Measurements from ENCODE around the gene TMEM237.
"Not testable (repeated sequence)": the region's sequence is repeated elsewhere in the genome, so short reads cannot be mapped to it uniquely, and the experiment has no call there.

Gene TMEM237, protein sequence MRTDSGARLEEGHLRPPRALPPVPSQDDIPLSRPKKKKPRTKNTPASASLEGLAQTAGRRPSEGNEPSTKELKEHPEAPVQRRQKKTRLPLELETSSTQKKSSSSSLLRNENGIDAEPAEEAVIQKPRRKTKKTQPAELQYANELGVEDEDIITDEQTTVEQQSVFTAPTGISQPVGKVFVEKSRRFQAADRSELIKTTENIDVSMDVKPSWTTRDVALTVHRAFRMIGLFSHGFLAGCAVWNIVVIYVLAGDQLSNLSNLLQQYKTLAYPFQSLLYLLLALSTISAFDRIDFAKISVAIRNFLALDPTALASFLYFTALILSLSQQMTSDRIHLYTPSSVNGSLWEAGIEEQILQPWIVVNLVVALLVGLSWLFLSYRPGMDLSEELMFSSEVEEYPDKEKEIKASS

DNA sequence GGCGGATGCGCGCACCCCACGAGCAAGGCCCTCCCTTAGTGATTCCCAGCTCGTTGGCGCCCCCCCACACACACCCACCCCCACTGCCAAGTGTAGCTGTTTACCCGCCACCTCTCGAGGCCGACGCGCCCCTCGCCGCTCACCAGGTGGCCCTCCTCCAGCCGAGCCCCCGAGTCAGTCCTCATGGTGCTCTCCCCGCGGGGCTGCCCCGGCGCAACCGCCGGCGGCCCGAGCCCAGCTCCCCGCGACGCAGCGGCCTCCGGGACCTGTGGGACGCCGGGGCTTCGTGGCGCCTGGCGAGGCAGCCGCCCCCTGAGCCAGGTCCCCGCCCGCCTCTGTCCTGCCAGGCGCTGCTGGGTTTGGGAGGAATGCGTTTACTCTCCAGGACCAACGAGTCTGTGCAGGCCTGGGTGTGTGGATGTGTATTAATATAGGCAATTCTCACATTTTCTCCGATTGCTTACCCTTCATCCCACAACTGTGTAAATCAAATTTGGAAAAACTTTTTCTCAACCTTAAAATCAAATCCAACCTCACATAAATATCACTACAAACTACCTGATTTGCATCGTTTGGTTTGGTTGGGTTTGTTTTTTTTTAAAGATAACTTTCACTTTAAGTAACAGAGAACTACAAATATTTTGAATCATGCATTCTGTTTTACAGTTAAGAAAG, at the start of gene TMEM237:
Gene TMEM237, minus strand, starts transcription at position 288 of the 675 bp plus-strand sequence. Its CDS starts 103 bp downstream, at position 185.
- peak within 1 kb of the TSS; percentile 98 for H3K4me3 ChIP-seq (ENCODE audit: low read length)
- H3K4me1 ChIP-seq (ENCODE audit: control insufficient read depth, insufficient read depth, low read length), result no peaks in the 10 kb centered on the region
- H3K27me3 ChIP-seq (ENCODE audit: control insufficient read depth, insufficient read depth, low read length), result no peaks in the 10 kb centered on the region
- H3K9ac ChIP-seq (ENCODE audit: low read length), result peak within 1 kb of the TSS; percentile 98
- H3K36me3 ChIP-seq (ENCODE audit: control insufficient read depth, insufficient read depth, low read length), result no peaks in the 10 kb centered on the region
- no peaks in the 10 kb centered on the region for H3K9me3 ChIP-seq (ENCODE audit: control insufficient read depth, low read length)

DNA sequence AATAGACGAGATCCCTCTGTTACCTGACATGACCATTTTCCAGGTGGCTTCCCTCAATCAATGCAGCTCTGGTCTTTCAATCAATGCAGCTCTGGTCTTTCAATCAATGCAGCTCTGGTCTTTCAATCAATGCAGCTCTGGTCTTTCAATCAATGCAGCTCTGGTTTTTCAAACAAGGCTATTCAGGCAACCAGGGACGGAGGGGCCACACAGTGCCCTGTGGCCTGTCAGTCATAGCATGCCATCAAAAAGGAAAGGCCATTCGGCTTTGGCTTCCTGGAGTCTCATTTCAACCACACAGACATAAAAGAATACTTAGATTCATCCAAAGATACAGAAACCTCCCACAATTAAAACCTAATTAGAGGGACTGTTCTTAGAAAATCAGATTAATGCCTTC, 41.9 kb upstream of the TMEM237 start:
- H3K27me3 ChIP-seq (ENCODE audit: control insufficient read depth, insufficient read depth, low read length), result no peaks in the 10 kb centered on the region
- H3K4me3 ChIP-seq (ENCODE audit: low read length), result no peak overlapping the region
- H3K4me1 ChIP-seq (ENCODE audit: control insufficient read depth, insufficient read depth, low read length), result no peaks in the 10 kb centered on the region
- H3K9me3 ChIP-seq (ENCODE audit: control insufficient read depth, low read length), result no peaks in the 10 kb centered on the region
- H3K9ac ChIP-seq (ENCODE audit: low read length), result no peak overlapping the region
- H3K36me3 ChIP-seq (ENCODE audit: control insufficient read depth, insufficient read depth, low read length), result no peaks in the 10 kb centered on the region

DNA sequence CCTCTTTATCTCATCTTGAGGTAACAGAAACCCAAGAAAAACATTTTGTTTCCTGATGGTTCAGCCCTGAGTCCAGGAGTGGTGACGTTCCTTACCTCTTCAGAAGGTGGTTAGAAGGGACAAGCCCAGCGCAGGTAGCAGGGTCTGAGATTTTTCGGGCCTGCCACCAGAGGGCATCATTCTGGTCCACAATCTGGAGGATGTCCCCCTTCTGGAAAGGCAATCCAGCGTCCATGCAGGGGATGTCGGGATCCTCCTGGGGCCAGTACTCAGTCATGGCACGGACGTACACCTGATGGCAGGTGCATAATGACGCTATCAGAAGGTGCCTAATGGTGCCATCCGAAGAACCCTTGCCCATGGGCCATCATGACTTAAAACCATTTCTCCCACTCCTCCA, 37.4 kb upstream of the TMEM237 start:
- H3K36me3 ChIP-seq (ENCODE audit: control insufficient read depth, insufficient read depth, low read length), result no peaks in the 10 kb centered on the region

DNA sequence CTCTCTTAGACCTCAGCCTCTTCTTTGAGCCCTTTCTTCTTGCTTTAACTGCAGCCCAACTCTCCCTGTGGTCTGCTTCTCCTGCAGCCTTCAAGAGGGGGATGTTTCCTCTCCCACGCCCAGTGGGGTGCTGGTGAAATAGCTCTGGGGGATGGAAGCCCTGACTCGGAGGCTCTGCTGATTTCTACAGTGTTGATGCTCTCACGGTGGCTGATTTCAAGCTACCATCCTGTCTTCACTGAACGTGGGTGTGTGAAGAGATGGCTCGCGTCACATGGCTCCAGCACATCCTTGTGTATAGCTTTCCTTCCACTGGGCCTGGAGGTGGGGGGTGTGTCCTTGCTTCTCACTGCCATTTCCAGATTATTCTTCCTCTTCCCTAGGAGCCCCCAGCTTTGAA, 35.1 kb upstream of the TMEM237 start:
- Histone ChIP-seq H3K4me3 (ENCODE audit: low read length) (no peak overlapping the region), H3K4me1 (ENCODE audit: control insufficient read depth, insufficient read depth, low read length) (no peaks in the 10 kb centered on the region)

More for the DNA sequence above, 37.4 kb upstream of the TMEM237 start:
- no peaks in the 10 kb centered on the region for H3K9me3 ChIP-seq (ENCODE audit: control insufficient read depth, low read length)
- no peaks in the 10 kb centered on the region for H3K4me1 ChIP-seq (ENCODE audit: control insufficient read depth, insufficient read depth, low read length)
- no peak overlapping the region for H3K9ac ChIP-seq (ENCODE audit: low read length)
- H3K27me3 ChIP-seq (ENCODE audit: control insufficient read depth, insufficient read depth, low read length), result no peaks in the 10 kb centered on the region
- no peak overlapping the region for H3K4me3 ChIP-seq (ENCODE audit: low read length)

DNA sequence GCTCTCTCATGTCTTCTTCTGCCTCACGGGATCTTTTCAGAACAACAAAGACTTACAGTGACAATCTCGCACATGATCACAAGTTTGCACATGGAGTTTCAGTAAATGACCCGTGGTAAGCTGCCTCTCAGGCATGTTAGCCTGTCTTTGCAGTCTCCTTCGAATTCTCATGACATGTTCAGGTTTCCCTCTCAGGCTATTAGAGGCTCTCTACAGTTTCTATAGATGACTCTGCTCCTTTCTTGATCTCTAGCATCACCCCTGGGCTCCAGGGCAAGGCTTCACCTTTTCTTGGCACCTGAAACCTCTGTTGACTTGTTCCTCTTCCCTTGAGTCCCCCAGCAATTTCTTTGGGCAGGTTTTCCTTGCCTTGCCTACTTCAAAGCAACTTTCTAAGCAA, 32.2 kb upstream of the TMEM237 start:
- Histone ChIP-seq H3K4me1 (ENCODE audit: control insufficient read depth, insufficient read depth, low read length) (no peaks in the 10 kb centered on the region), H3K4me3 (ENCODE audit: low read length) (no peak overlapping the region), H3K36me3 (ENCODE audit: control insufficient read depth, insufficient read depth, low read length) (no peaks in the 10 kb centered on the region), H3K27me3 (ENCODE audit: control insufficient read depth, insufficient read depth, low read length) (no peaks in the 10 kb centered on the region), H3K9me3 (ENCODE audit: control insufficient read depth, low read length) (no peaks in the 10 kb centered on the region), H3K9ac (ENCODE audit: low read length) (no peak overlapping the region)

More for the DNA sequence above, 35.1 kb upstream of the TMEM237 start:
- Histone ChIP-seq H3K27me3 (ENCODE audit: control insufficient read depth, insufficient read depth, low read length) (no peaks in the 10 kb centered on the region), H3K9me3 (ENCODE audit: control insufficient read depth, low read length) (no peaks in the 10 kb centered on the region), H3K36me3 (ENCODE audit: control insufficient read depth, insufficient read depth, low read length) (no peaks in the 10 kb centered on the region), H3K9ac (ENCODE audit: low read length) (no peak overlapping the region)

DNA sequence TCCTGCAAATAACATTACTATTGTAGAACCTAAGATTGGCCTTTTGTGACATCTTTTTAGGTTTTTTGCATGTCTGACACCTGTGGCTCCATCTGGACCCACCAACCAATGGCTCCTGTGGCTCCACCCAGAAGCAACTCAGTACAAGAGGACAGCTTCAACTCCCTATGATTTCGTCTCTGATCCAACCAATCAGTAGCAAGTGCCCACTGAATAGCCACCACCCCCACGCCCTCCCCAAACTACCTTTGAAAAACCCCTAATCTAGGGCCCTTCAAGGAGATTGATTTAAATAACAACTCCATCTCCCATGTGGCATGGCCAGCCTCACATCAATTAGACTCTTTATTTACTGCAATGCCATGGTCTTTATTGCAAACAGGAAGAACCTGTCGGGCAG, 31.5 kb upstream of the TMEM237 start:
- H3K4me3 ChIP-seq (ENCODE audit: low read length), result no peak overlapping the region
- no peak overlapping the region for H3K9ac ChIP-seq (ENCODE audit: low read length)
- H3K36me3 ChIP-seq (ENCODE audit: control insufficient read depth, insufficient read depth, low read length), result no peaks in the 10 kb centered on the region
- no peaks in the 10 kb centered on the region for H3K27me3 ChIP-seq (ENCODE audit: control insufficient read depth, insufficient read depth, low read length)
- no peaks in the 10 kb centered on the region for H3K9me3 ChIP-seq (ENCODE audit: control insufficient read depth, low read length)
- H3K4me1 ChIP-seq (ENCODE audit: control insufficient read depth, insufficient read depth, low read length), result no peaks in the 10 kb centered on the region

DNA sequence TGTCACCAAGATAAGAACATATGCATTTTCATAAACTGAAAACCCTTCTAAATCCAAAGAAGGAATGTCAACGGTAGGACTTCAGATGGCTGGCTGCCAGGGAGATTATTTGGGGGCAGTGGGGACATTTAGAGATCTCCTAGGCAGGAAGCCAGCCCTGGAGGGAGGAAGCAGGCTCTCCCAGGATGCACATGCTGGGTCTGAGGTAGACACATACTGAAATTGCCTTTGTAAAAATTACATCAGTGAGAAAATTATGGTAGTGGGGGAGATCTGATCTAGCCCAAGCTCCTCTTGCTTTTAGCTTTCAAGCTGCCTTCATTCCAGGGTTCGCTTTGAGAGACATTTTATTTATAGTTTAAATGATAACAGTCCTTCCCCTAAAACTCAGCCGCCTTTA, 31.0 kb upstream of the TMEM237 start:
- no peaks in the 10 kb centered on the region for H3K27me3 ChIP-seq (ENCODE audit: control insufficient read depth, insufficient read depth, low read length)
- no peak overlapping the region for H3K4me3 ChIP-seq (ENCODE audit: low read length)
- no peaks in the 10 kb centered on the region for H3K9me3 ChIP-seq (ENCODE audit: control insufficient read depth, low read length)
- no peaks in the 10 kb centered on the region for H3K4me1 ChIP-seq (ENCODE audit: control insufficient read depth, insufficient read depth, low read length)
- no peak overlapping the region for H3K9ac ChIP-seq (ENCODE audit: low read length)
- no peaks in the 10 kb centered on the region for H3K36me3 ChIP-seq (ENCODE audit: control insufficient read depth, insufficient read depth, low read length)

DNA sequence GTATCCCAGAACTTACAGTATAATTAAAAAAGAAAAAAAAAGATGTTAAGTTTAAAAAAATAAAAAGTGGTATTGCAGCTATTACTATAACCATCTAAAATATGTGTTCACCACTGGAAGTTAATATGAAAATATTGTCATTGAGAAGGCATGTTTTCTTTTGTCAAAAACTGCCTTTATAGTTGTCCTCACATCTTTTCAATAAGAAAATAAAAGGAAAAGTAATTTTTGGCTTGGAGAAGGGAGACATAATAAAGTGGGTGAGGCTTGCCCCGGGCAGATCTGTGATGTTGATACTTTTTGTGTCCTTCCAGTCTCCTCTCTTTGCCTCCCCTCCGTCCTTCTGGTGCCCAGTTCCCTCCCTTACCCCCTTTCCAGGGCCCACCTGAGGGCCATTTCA, 30.2 kb upstream of the TMEM237 start:
- H3K9ac ChIP-seq (ENCODE audit: low read length), result no peak overlapping the region
- no peak overlapping the region for H3K4me3 ChIP-seq (ENCODE audit: low read length)
- H3K27me3 ChIP-seq (ENCODE audit: control insufficient read depth, insufficient read depth, low read length), result no peaks in the 10 kb centered on the region
- H3K9me3 ChIP-seq (ENCODE audit: control insufficient read depth, low read length), result no peaks in the 10 kb centered on the region
- no peaks in the 10 kb centered on the region for H3K36me3 ChIP-seq (ENCODE audit: control insufficient read depth, insufficient read depth, low read length)
- no peaks in the 10 kb centered on the region for H3K4me1 ChIP-seq (ENCODE audit: control insufficient read depth, insufficient read depth, low read length)

DNA sequence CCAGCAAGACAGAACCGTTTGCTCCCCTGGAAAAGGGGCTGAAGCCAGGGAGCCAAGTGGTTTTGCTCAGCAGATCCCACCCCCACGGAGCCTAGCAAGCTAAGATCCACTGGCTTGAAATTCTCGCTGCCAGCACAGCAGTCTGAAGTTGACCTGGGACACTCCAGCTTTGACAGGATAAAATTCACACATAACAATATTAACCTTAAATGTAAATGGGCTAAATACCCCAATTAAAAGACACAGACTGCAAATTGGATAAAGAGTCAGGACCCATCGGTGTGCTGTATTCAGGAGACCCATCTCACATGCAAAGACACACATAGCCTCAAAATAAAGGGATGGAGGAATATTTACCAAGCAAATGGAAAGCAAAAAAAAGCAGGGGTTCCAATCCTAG, 27.9 kb upstream of the TMEM237 start:
- not testable (repeated sequence) for H3K4me1 ChIP-seq (ENCODE audit: control insufficient read depth, insufficient read depth, low read length); H3K36me3 ChIP-seq (ENCODE audit: control insufficient read depth, insufficient read depth, low read length); H3K9me3 ChIP-seq (ENCODE audit: control insufficient read depth, low read length); H3K4me3 ChIP-seq (ENCODE audit: low read length); H3K27me3 ChIP-seq (ENCODE audit: control insufficient read depth, insufficient read depth, low read length); H3K9ac ChIP-seq (ENCODE audit: low read length)

DNA sequence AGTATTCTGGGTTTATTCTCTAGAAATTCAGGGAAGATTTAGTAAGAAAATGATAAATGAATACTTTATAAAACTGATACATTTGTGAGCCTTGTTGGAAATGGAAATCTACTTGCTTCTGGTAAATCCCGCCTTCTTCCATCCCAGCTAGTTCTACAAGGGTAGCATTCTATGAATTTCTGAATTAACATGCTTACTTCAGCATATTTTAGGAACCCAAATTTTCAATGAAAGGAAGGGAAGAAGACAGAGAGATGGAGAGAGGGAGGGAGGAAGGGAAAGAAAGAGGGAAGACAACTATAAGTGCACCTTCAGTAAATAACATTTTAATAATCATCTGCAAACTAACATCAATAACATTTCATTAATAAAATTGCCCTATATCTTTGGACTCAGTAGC, 26.6 kb upstream of the TMEM237 start:
- H3K36me3 ChIP-seq (ENCODE audit: control insufficient read depth, insufficient read depth, low read length), result no peaks in the 10 kb centered on the region
- no peaks in the 10 kb centered on the region for H3K4me1 ChIP-seq (ENCODE audit: control insufficient read depth, insufficient read depth, low read length)
- no peak overlapping the region for H3K9ac ChIP-seq (ENCODE audit: low read length)
- no peaks in the 10 kb centered on the region for H3K9me3 ChIP-seq (ENCODE audit: control insufficient read depth, low read length)
- H3K27me3 ChIP-seq (ENCODE audit: control insufficient read depth, insufficient read depth, low read length), result no peaks in the 10 kb centered on the region
- H3K4me3 ChIP-seq (ENCODE audit: low read length), result no peak overlapping the region

DNA sequence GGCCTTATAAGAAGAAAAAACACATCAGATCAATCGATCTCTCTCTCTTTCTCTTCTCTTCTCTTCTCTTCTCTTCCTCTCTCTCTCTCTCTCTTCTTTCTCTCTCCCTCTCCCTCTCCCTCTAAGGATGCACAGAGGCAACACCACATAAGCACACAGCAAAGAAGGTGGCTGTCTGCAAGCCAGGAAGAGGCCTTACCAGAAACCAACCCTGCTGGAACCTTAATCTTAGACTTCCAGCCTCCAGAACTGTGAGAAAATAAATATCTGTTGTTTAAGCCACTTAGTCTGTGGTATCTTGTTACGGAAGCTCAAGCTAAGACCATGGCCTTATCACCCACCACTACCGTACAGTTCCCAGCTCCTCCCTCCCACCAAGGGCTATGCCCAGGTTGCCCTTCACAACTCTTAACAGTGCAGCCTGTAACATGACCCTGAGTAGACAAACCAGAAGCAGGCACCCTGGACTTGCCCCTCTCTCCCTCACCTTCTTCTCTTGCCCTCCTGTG, 25.2 kb upstream of the TMEM237 start:
- H3K9ac ChIP-seq (ENCODE audit: low read length), result no peak overlapping the region
- no peaks in the 10 kb centered on the region for H3K36me3 ChIP-seq (ENCODE audit: control insufficient read depth, insufficient read depth, low read length)
- no peaks in the 10 kb centered on the region for H3K4me1 ChIP-seq (ENCODE audit: control insufficient read depth, insufficient read depth, low read length)
- H3K4me3 ChIP-seq (ENCODE audit: low read length), result no peak overlapping the region
- no peaks in the 10 kb centered on the region for H3K9me3 ChIP-seq (ENCODE audit: control insufficient read depth, low read length)
- no peaks in the 10 kb centered on the region for H3K27me3 ChIP-seq (ENCODE audit: control insufficient read depth, insufficient read depth, low read length)

DNA sequence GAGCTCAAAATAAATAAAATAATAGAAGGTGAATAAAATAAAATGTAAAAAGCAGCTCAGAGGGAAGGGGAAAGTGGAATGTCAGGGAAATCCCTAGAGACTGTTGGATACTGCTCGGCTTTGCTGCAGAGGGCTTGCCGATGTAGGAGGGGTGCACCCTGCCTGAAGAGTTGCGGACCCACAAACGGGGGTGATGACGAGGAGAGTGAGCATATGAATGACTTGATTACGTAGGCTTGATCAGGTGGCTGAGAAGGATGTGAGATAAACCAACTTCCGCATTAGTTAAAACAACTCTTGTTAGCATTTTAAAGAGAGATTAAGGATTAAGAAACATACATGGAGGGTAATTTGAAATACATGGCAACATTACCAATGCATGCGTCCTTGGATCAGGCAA, 21.0 kb upstream of the TMEM237 start:
- Histone ChIP-seq H3K9me3 (ENCODE audit: control insufficient read depth, low read length) (no peaks in the 10 kb centered on the region), H3K27me3 (ENCODE audit: control insufficient read depth, insufficient read depth, low read length) (no peaks in the 10 kb centered on the region), H3K4me3 (ENCODE audit: low read length) (no peak overlapping the region), H3K4me1 (ENCODE audit: control insufficient read depth, insufficient read depth, low read length) (no peaks in the 10 kb centered on the region), H3K36me3 (ENCODE audit: control insufficient read depth, insufficient read depth, low read length) (no peaks in the 10 kb centered on the region), H3K9ac (ENCODE audit: low read length) (no peak overlapping the region)

All from mucosa of stomach (tissue), 1 donor.